ENCODE measurements around the gene MATN4. TPM values are rescaled to one million over a fixed set of nuclear protein-coding genes. Genes with fewer than 3 reads are reported as not detected.
A peak's percentile ranks its signal among the peaks of the same experiment; 100 is the strongest.

The MATN4 gene
- total and polyA plus RNA-seq, 2 of the 13 experiments (the other 11 are each of a cell fraction or from before 2014, with no cell fraction given): not detected

DNA sequence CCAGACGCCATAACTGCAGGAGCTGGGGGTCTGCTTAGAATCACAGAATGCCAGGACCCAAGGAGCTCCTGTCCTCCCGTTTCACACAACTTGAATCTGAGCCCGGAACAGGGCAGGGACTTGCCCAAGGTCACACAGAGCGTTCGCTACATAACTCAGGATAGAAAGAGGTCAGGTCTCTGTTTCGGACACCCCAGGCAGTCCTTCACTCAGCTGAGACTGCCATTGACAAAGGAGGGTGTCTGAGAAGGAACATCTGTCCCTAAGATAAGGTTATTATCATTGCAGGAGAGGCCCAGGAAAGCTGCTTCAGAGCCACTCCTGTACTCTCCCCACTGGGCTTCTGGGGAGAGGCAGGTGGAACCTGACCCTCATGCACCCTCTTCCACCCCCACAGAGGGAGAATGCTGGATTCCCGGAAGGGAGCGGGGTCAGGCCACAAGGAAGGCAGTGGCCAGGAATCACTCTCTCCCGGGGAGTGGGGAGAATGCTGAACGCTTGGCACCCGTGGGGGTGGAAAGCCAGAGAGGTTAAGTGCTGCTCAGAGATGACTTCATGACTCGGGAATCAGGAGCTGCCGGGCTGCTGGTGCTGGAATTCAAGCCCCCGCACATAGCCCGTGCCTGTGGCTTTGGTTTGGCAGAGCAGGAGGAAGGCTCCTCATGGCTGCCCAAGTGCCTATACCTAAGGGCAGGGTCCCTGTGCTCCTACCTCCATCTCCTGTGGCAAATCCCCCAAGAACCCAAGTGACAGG, 29.4 kb upstream of the MATN4 start (continued):
- TF ChIP-seq ZMYM2 (CRISPR knock-in tag; IDR thresholded peaks at IDR 0.05) (peak; percentile 54; the same call in 1 of the 2 replicates), NR1H2 (CRISPR knock-in tag; IDR thresholded peaks at IDR 0.05; ENCODE audit: borderline replicate concordance, low read depth) (no peak), TAF1 (CRISPR knock-in tag; IDR thresholded peaks at IDR 0.05) (no peak), ZNF878 (CRISPR knock-in tag; IDR thresholded peaks at IDR 0.05) (no peak; the same call in 1 of the 2 replicates), ATRX (CRISPR knock-in tag; IDR thresholded peaks at IDR 0.05; ENCODE audit: borderline replicate concordance) (no peak), NFKBIZ (CRISPR knock-in tag; IDR thresholded peaks at IDR 0.05) (0 out of 2 replicates have a peak, but pooled peaks have one; percentile 16), ZSCAN21 (CRISPR knock-in tag; IDR thresholded peaks at IDR 0.05; ENCODE audit: borderline replicate concordance) (no peak; the same call in 1 of the 2 replicates), HCFC1 (IDR thresholded peaks at IDR 0.05; ENCODE audit: low read depth, low read length) (no peak), SIX1 (CRISPR knock-in tag; IDR thresholded peaks at IDR 0.05; ENCODE audit: borderline replicate concordance) (no peak), NR2C2 (CRISPR knock-in tag; IDR thresholded peaks at IDR 0.05; ENCODE audit: borderline replicate concordance) (peak; percentile 44), NFRKB (IDR thresholded peaks at IDR 0.05) (no peak), ZNF331 (CRISPR knock-in tag; IDR thresholded peaks at IDR 0.05) (no peak), SNAI1 (CRISPR knock-in tag; IDR thresholded peaks at IDR 0.05; ENCODE audit: borderline replicate concordance) (0 out of 2 replicates have a peak, but pooled peaks have one; percentile 53), RBAK (CRISPR knock-in tag; IDR thresholded peaks at IDR 0.05) (0 out of 2 replicates have a peak, but pooled peaks have one; percentile 42), ZNF747 (CRISPR knock-in tag; IDR thresholded peaks at IDR 0.05; ENCODE audit: borderline replicate concordance) (peak; percentile 45; the same call in 1 of the 2 replicates), ZNF274 (CRISPR knock-in tag; IDR thresholded peaks at IDR 0.05) (no peak; the same call in 1 of the 2 replicates), ZKSCAN8 (CRISPR knock-in tag; IDR thresholded peaks at IDR 0.05; ENCODE audit: borderline replicate concordance) (no peak), ZMAT3 (CRISPR knock-in tag; conservative IDR thresholded peaks at IDR 0.05) (no peak), KLF13 (CRISPR knock-in tag; IDR thresholded peaks at IDR 0.05) (no peak), ZNF136 (CRISPR knock-in tag; IDR thresholded peaks at IDR 0.05; ENCODE audit: low read depth) (0 out of 2 replicates have a peak, but pooled peaks have one; percentile 1), TCF7L2 (IDR thresholded peaks at IDR 0.05; ENCODE audit: low read depth, low read length) (no peak)
- TF ChIP-seq, protein P1, sequence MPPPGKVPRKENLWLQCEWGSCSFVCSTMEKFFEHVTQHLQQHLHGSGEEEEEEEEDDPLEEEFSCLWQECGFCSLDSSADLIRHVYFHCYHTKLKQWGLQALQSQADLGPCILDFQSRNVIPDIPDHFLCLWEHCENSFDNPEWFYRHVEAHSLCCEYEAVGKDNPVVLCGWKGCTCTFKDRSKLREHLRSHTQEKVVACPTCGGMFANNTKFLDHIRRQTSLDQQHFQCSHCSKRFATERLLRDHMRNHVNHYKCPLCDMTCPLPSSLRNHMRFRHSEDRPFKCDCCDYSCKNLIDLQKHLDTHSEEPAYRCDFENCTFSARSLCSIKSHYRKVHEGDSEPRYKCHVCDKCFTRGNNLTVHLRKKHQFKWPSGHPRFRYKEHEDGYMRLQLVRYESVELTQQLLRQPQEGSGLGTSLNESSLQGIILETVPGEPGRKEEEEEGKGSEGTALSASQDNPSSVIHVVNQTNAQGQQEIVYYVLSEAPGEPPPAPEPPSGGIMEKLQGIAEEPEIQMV (CRISPR knock-in tag; IDR thresholded peaks at IDR 0.05; ENCODE audit: low read depth): peak; percentile 17; the same call in 1 of the 2 replicates
- TF ChIP-seq, protein P2, sequence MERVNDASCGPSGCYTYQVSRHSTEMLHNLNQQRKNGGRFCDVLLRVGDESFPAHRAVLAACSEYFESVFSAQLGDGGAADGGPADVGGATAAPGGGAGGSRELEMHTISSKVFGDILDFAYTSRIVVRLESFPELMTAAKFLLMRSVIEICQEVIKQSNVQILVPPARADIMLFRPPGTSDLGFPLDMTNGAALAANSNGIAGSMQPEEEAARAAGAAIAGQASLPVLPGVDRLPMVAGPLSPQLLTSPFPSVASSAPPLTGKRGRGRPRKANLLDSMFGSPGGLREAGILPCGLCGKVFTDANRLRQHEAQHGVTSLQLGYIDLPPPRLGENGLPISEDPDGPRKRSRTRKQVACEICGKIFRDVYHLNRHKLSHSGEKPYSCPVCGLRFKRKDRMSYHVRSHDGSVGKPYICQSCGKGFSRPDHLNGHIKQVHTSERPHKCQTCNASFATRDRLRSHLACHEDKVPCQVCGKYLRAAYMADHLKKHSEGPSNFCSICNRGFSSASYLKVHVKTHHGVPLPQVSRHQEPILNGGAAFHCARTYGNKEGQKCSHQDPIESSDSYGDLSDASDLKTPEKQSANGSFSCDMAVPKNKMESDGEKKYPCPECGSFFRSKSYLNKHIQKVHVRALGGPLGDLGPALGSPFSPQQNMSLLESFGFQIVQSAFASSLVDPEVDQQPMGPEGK (CRISPR knock-in tag; IDR thresholded peaks at IDR 0.05): no peak; the same call in 1 of the 2 replicates
- TF ChIP-seq, protein P3, sequence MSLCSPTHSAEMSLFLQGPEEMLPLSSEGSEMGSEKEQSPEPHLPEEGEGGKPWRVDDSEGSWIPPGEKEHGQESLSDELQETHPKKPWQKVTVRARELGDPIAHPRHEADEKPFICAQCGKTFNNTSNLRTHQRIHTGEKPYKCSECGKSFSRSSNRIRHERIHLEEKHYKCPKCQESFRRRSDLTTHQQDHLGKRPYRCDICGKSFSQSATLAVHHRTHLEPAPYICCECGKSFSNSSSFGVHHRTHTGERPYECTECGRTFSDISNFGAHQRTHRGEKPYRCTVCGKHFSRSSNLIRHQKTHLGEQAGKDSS (CRISPR knock-in tag; IDR thresholded peaks at IDR 0.05; ENCODE audit: borderline replicate concordance, low read depth): 0 out of 2 replicates have a peak, but pooled peaks have one; percentile 31
- TF ChIP-seq, protein P4, sequence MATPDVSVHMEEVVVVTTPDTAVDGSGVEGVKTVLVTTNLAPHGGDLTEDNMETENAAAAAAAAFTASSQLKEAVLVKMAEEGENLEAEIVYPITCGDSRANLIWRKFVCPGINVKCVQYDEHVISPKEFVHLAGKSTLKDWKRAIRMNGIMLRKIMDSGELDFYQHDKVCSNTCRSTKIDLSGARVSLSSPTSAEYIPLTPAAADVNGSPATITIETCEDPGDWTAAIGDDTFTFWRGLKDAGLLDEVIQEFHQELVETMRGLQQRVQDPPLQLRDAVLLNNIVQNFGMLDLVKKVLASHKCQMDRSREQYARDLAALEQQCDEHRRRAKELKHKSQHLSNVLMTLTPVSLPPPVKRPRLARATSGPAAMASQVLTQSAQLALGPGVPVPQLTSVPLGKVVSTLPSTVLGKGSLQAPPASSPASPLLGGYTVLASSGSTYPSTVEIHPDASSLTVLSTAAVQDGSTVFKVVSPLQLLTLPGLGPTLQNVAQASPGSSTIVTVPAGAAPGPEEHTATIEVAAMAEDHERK (CRISPR knock-in tag; IDR thresholded peaks at IDR 0.05; ENCODE audit: low read depth): no peak
